Left ventricle myocardium inferior (tissue), 1 donor: Measurements from ENCODE around the gene EED. TPM values are rescaled to one million over a fixed set of nuclear protein-coding genes. Genes with fewer than 3 reads are reported as not detected.

Experiments used
- DNase-seq: peaks from one replicate; pipeline ENCODE4 v3.0.0-alpha.2; 2020
- H3K27ac ChIP-seq: fragments of 200-600 bp; replicated peaks from 2 replicates; pipeline ENCODE4 v1.8.0; 2021
- H3K27me3 ChIP-seq: fragments of 200-600 bp; 2 replicates; pipeline ENCODE4 v1.8.0; 2021; ENCODE audit warnings: low read depth
- H3K36me3 ChIP-seq: fragments of 200-600 bp; 2 replicates; pipeline ENCODE4 v1.8.0; 2021
- H3K4me1 ChIP-seq: fragments of 200-600 bp; 2 replicates; pipeline ENCODE4 v1.8.0; 2021
- H3K4me3 ChIP-seq: fragments of 200-600 bp; 2 replicates; pipeline ENCODE4 v1.8.0; 2021; ENCODE audit warnings: mild to moderate bottlenecking, moderate library complexity
- H3K9me3 ChIP-seq: fragments of 200-600 bp; replicated peaks from 2 replicates; pipeline ENCODE4 v1.8.0; 2021
- CTCF ChIP-seq: fragments of 200-600 bp; IDR thresholded peaks from 2 replicates; pipeline ENCODE4 v1.8.0; 2021; ENCODE audit warnings: antibody characterized with exemption, mild to moderate bottlenecking, borderline replicate concordance
- intact Hi-C: fragments of 100-400 bp; cut with micrococcal nuclease; formaldehyde crosslinking; loops from one replicate; pipeline ENCODE4 v1.11.0; 2022
- total RNA-seq: library from RNA; stranded (reverse); fragmentation: NEBNext Ultra II Directional; extraction: Animal tissue kit (Norgen Biotek cat#: 25700); gene quantifications from one replicate; pipeline ENCODE4 v1.2.1, GENCODE V29; 2021
- donor health status: DM: no; HTN: yes; CAD: no; lungs with severe emphysema.

EED gene
- total RNA-seq, 1 donor from 2014 or later: 13.1 TPM

- H3K27me3 ChIP-seq: no peaks in the 10 kb centered on the region
- DNase-seq: no peak
- no peak for TF ChIP-seq CTCF
- intact Hi-C loops: no loop called here
- H3K9me3 ChIP-seq: no peaks in the 10 kb centered on the region
- H3K36me3 ChIP-seq: no peaks in the 10 kb centered on the region
- no peaks in the 10 kb centered on the region for H3K4me1 ChIP-seq
- no peak overlapping the region for H3K4me3 ChIP-seq
- H3K27ac ChIP-seq: no peak overlapping the region
Measured at GRCh38 chr11:86230179-86230804, 14.3 kb upstream of the EED start.

GRCh38 chr11:86230921-86231434, 13.6 kb upstream of the EED start:
- no peaks in the 10 kb centered on the region for H3K9me3 ChIP-seq
- no peak overlapping the region for H3K27ac ChIP-seq
- no peak overlapping the region for H3K4me3 ChIP-seq
- no peak for DNase-seq
- TF ChIP-seq CTCF: no peak
- H3K27me3 ChIP-seq: no peaks in the 10 kb centered on the region
- H3K36me3 ChIP-seq: no peaks in the 10 kb centered on the region
- no peaks in the 10 kb centered on the region for H3K4me1 ChIP-seq
- intact Hi-C loops: no loop called here

GRCh38 chr11:86232556-86232955, 12.0 kb upstream of the EED start:
- Histone ChIP-seq H3K4me3 (no peak overlapping the region), H3K27me3 (no peaks in the 10 kb centered on the region), H3K27ac (no peak overlapping the region), H3K36me3 (no peaks in the 10 kb centered on the region), H3K4me1 (no peaks in the 10 kb centered on the region), H3K9me3 (no peaks in the 10 kb centered on the region)
- DNase-seq: no peak
- intact Hi-C loops: no loop called here
- TF ChIP-seq CTCF: no peak

- no peak for TF ChIP-seq CTCF
- Histone ChIP-seq H3K4me1 (no peaks in the 10 kb centered on the region), H3K4me3 (no peak overlapping the region), H3K27ac (no peak overlapping the region), H3K9me3 (no peaks in the 10 kb centered on the region), H3K36me3 (no peaks in the 10 kb centered on the region), H3K27me3 (no peaks in the 10 kb centered on the region)
- intact Hi-C loops: no loop called here
- DNase-seq: no peak
Measured at GRCh38 chr11:86234831-86235461, 9.6 kb upstream of the EED start.

GRCh38 chr11:86237267-86237804, 7.2 kb upstream of the EED start:
- Histone ChIP-seq H3K27me3 (peaks cover 7% of the 10 kb centered on the region), H3K4me3 (no peak overlapping the region), H3K27ac (no peak overlapping the region), H3K9me3 (no peaks in the 10 kb centered on the region), H3K4me1 (no peaks in the 10 kb centered on the region), H3K36me3 (no peaks in the 10 kb centered on the region)
- no peak for TF ChIP-seq CTCF
- intact Hi-C loops: no loop called here
- DNase-seq: no peak
